Endothelial cell of umbilical vein (primary cell): Measurements from ENCODE around the gene AGAP3. TPM values are rescaled to one million over a fixed set of nuclear protein-coding genes. Genes with fewer than 3 reads are reported as not detected.

ENCODE experiments used
- BruUV-seq: library from RNA; stranded (reverse); fragments of 400-500 nt; replicated peaks from 2 replicates; lab custom pipeline; 2021; lab: Mats Ljungman, UMichigan
- CTCF ChIA-PET: fragments of 300-600, 350-600 bp; sonication (Branson Sonifier 250); formaldehyde crosslinking; loops from one replicate; lab custom pipeline; 2021; ENCODE audit warnings: antibody characterized with exemption, inconsistent platforms; lab: Charles Lee
- POLR2A ChIA-PET: fragments of 300-600, 350-600 bp; sonication (Branson Sonifier 250); formaldehyde crosslinking; loops from one replicate; lab custom pipeline; 2021; ENCODE audit warnings: antibody characterized with exemption, inconsistent platforms; lab: Charles Lee
- DNase-seq: peaks from one replicate; pipeline ENCODE4 v3.0.0-alpha.2; 2011; ENCODE audit warnings: low read depth, low spot score
- FAIRE-seq: peaks from 2 replicates; lab custom pipeline; 2011; peaks lifted over from hg19 to GRCh38; lab: Jason Lieb, UNC
- H2AFZ ChIP-seq: 2 replicates; pipeline ENCODE4 v1.6.0; 2012; ENCODE audit warnings: low read depth, low read length, control low read depth, inconsistent platforms
- H3K27ac ChIP-seq: 2 replicates; pipeline ENCODE4 v1.5.1; 2011; ENCODE audit warnings: low read depth, mild to moderate bottlenecking, control low read depth, low read length, moderate library complexity; ENCODE audit not compliant: insufficient read depth
- H3K27me3 ChIP-seq, 2 experiments: 2 replicates each; pipeline versions ENCODE4 v1.6.0 to v1.6.1; 2011; ENCODE audit warnings: low read length in 2 of 2, mixed read lengths in 1 of 2; ENCODE audit not compliant: control insufficient read depth in 2 of 2, insufficient read depth in 2 of 2
- H3K36me3 ChIP-seq, 2 experiments: 2 replicates in 1 of 2; 3 replicates in 1 of 2; pipeline ENCODE4 v1.5.1; 2011; ENCODE audit warnings: low read length in 2 of 2, mild to moderate bottlenecking in 1 of 2, moderate library complexity in 1 of 2; ENCODE audit not compliant: control insufficient read depth in 2 of 2, insufficient read depth in 2 of 2; ENCODE audit errors: extremely low read depth in 1 of 2
- H3K4me1 ChIP-seq: 3 replicates; pipeline ENCODE4 v1.5.1; 2011; ENCODE audit warnings: mild to moderate bottlenecking, low read length; ENCODE audit not compliant: control insufficient read depth, insufficient read depth; ENCODE audit errors: extremely low read depth
- H3K4me2 ChIP-seq: 2 replicates; pipeline ENCODE4 v1.6.1; 2011; ENCODE audit warnings: low read length, control low read depth, mixed read lengths; ENCODE audit not compliant: insufficient read depth
- H3K4me3 ChIP-seq, 3 experiments: fragments of 200-600 bp in 1 of 3; sonication (generic), shearing (Covaris generic) in 1 of 3; replicated peaks in 1 of 3; 2 replicates each; pipeline ENCODE4 v1.5.1; 2011 to 2016; ENCODE audit warnings: control low read depth in 3 of 3, low read length in 3 of 3, mild to moderate bottlenecking in 2 of 3, inconsistent platforms in 1 of 3, low read depth in 1 of 3, moderate library complexity in 1 of 3; ENCODE audit not compliant: insufficient read depth in 1 of 3
- H3K79me2 ChIP-seq: 2 replicates; pipeline ENCODE4 v1.6.0; 2012; ENCODE audit warnings: low read length, inconsistent platforms; ENCODE audit not compliant: control insufficient read depth, insufficient read depth
- H3K9ac ChIP-seq: replicated peaks from 2 replicates; pipeline ENCODE3; 2011; ENCODE audit warnings: low read length, control low read depth; ENCODE audit not compliant: insufficient read depth; ENCODE audit errors: extremely low read depth
- H3K9me1 ChIP-seq: replicated peaks from 3 replicates; pipeline ENCODE4 v1.6.0; 2011; ENCODE audit warnings: mild to moderate bottlenecking, low read length; ENCODE audit not compliant: control insufficient read depth, insufficient read depth; ENCODE audit errors: extremely low read depth
- H3K9me3 ChIP-seq: replicated peaks from 2 replicates; pipeline ENCODE4 v1.5.1; 2012; ENCODE audit warnings: low read length, inconsistent platforms; ENCODE audit not compliant: control insufficient read depth, insufficient read depth
- H4K20me1 ChIP-seq: replicated peaks from 2 replicates; pipeline ENCODE3; 2011; ENCODE audit warnings: mild to moderate bottlenecking, low read length; ENCODE audit not compliant: control insufficient read depth, insufficient read depth; ENCODE audit errors: extremely low read depth
- CTCF ChIP-seq, 2 donors: IDR thresholded peaks; 1 replicate in 1 of 2; 2 replicates in 1 of 2; pipeline ENCODE4 v1.5.1; 2011; ENCODE audit warnings: low read length in 2 of 2, mild to moderate bottlenecking in 2 of 2, moderate library complexity in 2 of 2, control low read depth in 1 of 2, inconsistent platforms in 1 of 2, low read depth in 1 of 2; ENCODE audit not compliant: insufficient read depth in 1 of 2; ENCODE audit errors: extremely low read depth in 1 of 2
- EZH2 ChIP-seq: IDR thresholded peaks from 2 replicates; pipeline ENCODE4 v1.6.1; 2012; ENCODE audit warnings: borderline replicate concordance, low read depth, mild to moderate bottlenecking, moderate library complexity, low read length, inconsistent platforms; ENCODE audit not compliant: severe bottlenecking
- FOS ChIP-seq: IDR thresholded peaks from 2 replicates; pipeline ENCODE4 v1.6.1; 2011; ENCODE audit warnings: mild to moderate bottlenecking, low read length, moderate library complexity, borderline replicate concordance; ENCODE audit not compliant: insufficient read depth
- GATA2 ChIP-seq: IDR thresholded peaks from 2 replicates; pipeline ENCODE4 v1.7.0; 2011; ENCODE audit warnings: low read depth, mild to moderate bottlenecking, moderate library complexity, mixed read lengths, low read length; ENCODE audit not compliant: insufficient read length, insufficient read depth
- JUN ChIP-seq: IDR thresholded peaks from 2 replicates; pipeline ENCODE4 v1.6.1; 2011; ENCODE audit warnings: borderline replicate concordance, low read depth; ENCODE audit not compliant: insufficient read length, insufficient read depth
- MAX ChIP-seq: IDR thresholded peaks from 2 replicates; pipeline ENCODE4 v1.6.1; 2011; ENCODE audit not compliant: insufficient read depth, insufficient read length
- MYC ChIP-seq: IDR thresholded peaks from one replicate; pipeline ENCODE4 v1.6.1; 2011; ENCODE audit warnings: mild to moderate bottlenecking, low read depth, low read length
- POLR2A ChIP-seq: IDR thresholded peaks from 2 replicates; pipeline ENCODE4 v1.6.1; 2012; ENCODE audit warnings: low read depth, mild to moderate bottlenecking, control low read depth, low read length
- POLR2AphosphoS5 ChIP-seq: IDR thresholded peaks from 2 replicates; pipeline ENCODE4 v1.6.1; 2012; ENCODE audit warnings: low read depth, mild to moderate bottlenecking, control low read depth, low read length, moderate library complexity; ENCODE audit not compliant: insufficient read depth
- dilution Hi-C: fragments of 300-500 bp; cut with MboI; formaldehyde crosslinking; loops from one replicate; pipeline ENCODE4 v1.15.0; 2019; ENCODE audit warnings: low sequenced_read_pairs; ENCODE audit not compliant: extremely low pct_ligation_motif_present
- intact Hi-C: fragments of 100-400 bp; cut with micrococcal nuclease; formaldehyde crosslinking; loops from one replicate; pipeline ENCODE4 v1.10.0; 2022
- polyA plus RNA-seq, 4 experiments: library from polyadenylated mRNA; depleted of rRNA in 3 of 4; stranded (reverse) in 3 of 4; unstranded in 1 of 4; fragments of >200 nt; gene quantifications; 2 replicates each; pipeline versions ENCODE4 v1.2.1 to v1.2.3, GENCODE V29; 2011 to 2012; ENCODE audit warnings: missing spikeins in 1 of 4
- total RNA-seq: library from RNA; stranded (reverse); gene quantifications from 2 replicates; pipeline ENCODE4 v1.2.3, GENCODE V29; 2021

Gene AGAP3
- total and polyA plus RNA-seq, 2 donors (not counting 3 experiments of a cell fraction or from before 2014, with no cell fraction given), result 171 to 174 TPM

GRCh38 chr7:151087245-151088018 is 1.2 kb downstream of the AGAP3 start:
- dilution Hi-C loops (no loop called here), intact Hi-C loops (loop anchor here (2.0 kb wide), 1 partner anchor 49 kb away; no protein-coding TSS in a partner anchor)
- no peaks in the 10 kb centered on the region for H3K27me3 ChIP-seq
- CTCF ChIA-PET, result interaction anchor here (1.1 to 4.5 kb wide), 6 partner anchors 17 to 103 kb away, joined by 3 to 29 read pairs (median 4); no protein-coding TSS in a partner anchor
- H2AFZ ChIP-seq, result no peak overlapping the region
- peak overlapping the region; percentile 98 for H3K27ac ChIP-seq
- no peaks in the 10 kb centered on the region for H3K9me1 ChIP-seq
- TF ChIP-seq JUN, result no peak
- TF ChIP-seq MAX, result no peak
- TF ChIP-seq FOS, result no peak
- peak; percentile 54 for TF ChIP-seq POLR2A
- peak in 1 of 2 donors; percentile 33 for TF ChIP-seq CTCF (IDR thresholded peaks at IDR 0.05; ENCODE audit: extremely low read depth in 1 of 2, insufficient read depth in 1 of 2, low read depth in 1 of 2, low read length in 2 of 2)
- no peak for TF ChIP-seq MYC
- TF ChIP-seq POLR2AphosphoS5, result peak; percentile 46
- TF ChIP-seq EZH2, result no peak
- TF ChIP-seq GATA2, result no peak
- no peaks in the 10 kb centered on the region for H3K9me3 ChIP-seq
- H3K36me3 ChIP-seq, result peaks cover 0 to 4% of the 10 kb centered on the region in 2 experiments
- H3K4me1 ChIP-seq, result peaks cover 53% of the 10 kb centered on the region
- H3K79me2 ChIP-seq, result peaks cover 55% of the 10 kb centered on the region
- H3K4me3 ChIP-seq, result peak overlapping the region; percentile 81 to 96 (median 82)
- no TSS peak for BruUV-seq
- POLR2A ChIA-PET, result no interaction called here
- peak overlapping the region; percentile 94 for H3K4me2 ChIP-seq
- FAIRE-seq (no peak), DNase-seq (peak; percentile 44)
- no peaks in the 10 kb centered on the region for H4K20me1 ChIP-seq
- peak overlapping the region; percentile 78 for H3K9ac ChIP-seq
